Naive thymus-derived CD4-positive, alpha-beta T cell (primary cell): ENCODE data around the gene AP1B1. TPM values are rescaled to one million over a fixed set of nuclear protein-coding genes. Genes with fewer than 3 reads are reported as not detected.

Source experiments
- ATAC-seq: fragments of 150-1000 bp; cut with Tn5 transposase; 2 replicates; pipeline ENCODE4 v1.10.0; 2021; ENCODE audit warnings: mild to moderate bottlenecking, moderate library complexity
- CTCF ChIA-PET: fragments of 350-600 bp; sonication (Branson Sonifier 250); formaldehyde crosslinking; loops from one replicate; lab custom pipeline; 2021; ENCODE audit warnings: antibody characterized with exemption; lab: Charles Lee
- POLR2A ChIA-PET: fragments of 350-600 bp; sonication (Branson Sonifier 250); formaldehyde crosslinking; loops from one replicate; lab custom pipeline; 2021; ENCODE audit warnings: antibody characterized with exemption, inconsistent platforms; lab: Charles Lee
- DNase-seq, 9 donors: peaks; one replicate each; pipeline versions ENCODE4 v3.0.0 to v3.0.0-alpha.2; 2020 to 2022; ENCODE audit warnings: mixed read lengths in 1 of 9
- H3K27ac ChIP-seq: one replicate; pipeline ENCODE4 v1.7.0; 2013; ENCODE audit warnings: mild to moderate bottlenecking, low read depth, low read length, moderate library complexity
- H3K27me3 ChIP-seq, 2 donors: one replicate each; pipeline ENCODE4 v1.7.0; 2013; ENCODE audit warnings: low read length in 2 of 2, mild to moderate bottlenecking in 2 of 2, moderate library complexity in 2 of 2; ENCODE audit not compliant: control insufficient read depth in 2 of 2, insufficient read depth in 2 of 2
- H3K36me3 ChIP-seq, 3 experiments: 1 replicate in 2 of 3; 2 replicates in 1 of 3; pipeline ENCODE4 v1.7.0; 2013; ENCODE audit warnings: low read length in 3 of 3, mild to moderate bottlenecking in 3 of 3, moderate library complexity in 1 of 3; ENCODE audit not compliant: insufficient read depth in 3 of 3, control insufficient read depth in 2 of 3
- H3K4me1 ChIP-seq, 2 donors: one replicate each; pipeline ENCODE4 v1.7.0; 2013; ENCODE audit warnings: low read length in 2 of 2, mild to moderate bottlenecking in 2 of 2, moderate library complexity in 1 of 2; ENCODE audit not compliant: control insufficient read depth in 2 of 2, insufficient read depth in 2 of 2
- H3K4me3 ChIP-seq: 2 replicates; pipeline ENCODE4 v1.7.0; 2013; ENCODE audit warnings: mild to moderate bottlenecking, low read length
- H3K9me3 ChIP-seq, 3 experiments: 1 replicate in 2 of 3; 2 replicates in 1 of 3; pipeline ENCODE4 v1.7.0; 2013; ENCODE audit warnings: low read length in 3 of 3; ENCODE audit not compliant: control insufficient read depth in 2 of 3
- H3K27ac Mint-ChIP-seq, 9 donors: one replicate each; pipeline ENCODE4 v1.8.0; 2020 to 2022; ENCODE audit warnings: mixed read lengths in 9 of 9, mild to moderate bottlenecking in 8 of 9, moderate library complexity in 5 of 9, inconsistent platforms in 2 of 9
- H3K27me3 Mint-ChIP-seq, 5 donors: one replicate each; pipeline ENCODE4 v1.8.0; 2021 to 2022; ENCODE audit warnings: mixed read lengths in 5 of 5, mild to moderate bottlenecking in 1 of 5
- H3K36me3 Mint-ChIP-seq, 5 donors: one replicate each; pipeline ENCODE4 v1.8.0; 2020 to 2022; ENCODE audit warnings: mixed read lengths in 5 of 5, mild to moderate bottlenecking in 3 of 5, inconsistent platforms in 1 of 5
- H3K4me1 Mint-ChIP-seq, 7 donors: one replicate each; pipeline ENCODE4 v1.8.0; 2020 to 2022; ENCODE audit warnings: mixed read lengths in 7 of 7, mild to moderate bottlenecking in 3 of 7, inconsistent platforms in 1 of 7
- H3K4me3 Mint-ChIP-seq, 10 donors: one replicate each; pipeline ENCODE4 v1.8.0; 2020 to 2022; ENCODE audit warnings: mild to moderate bottlenecking in 10 of 10, mixed read lengths in 10 of 10, moderate library complexity in 6 of 10, inconsistent platforms in 2 of 10
- H3K9me3 Mint-ChIP-seq, 11 donors: one replicate each; pipeline ENCODE4 v1.8.0; 2020 to 2022; ENCODE audit warnings: mixed read lengths in 11 of 11, mild to moderate bottlenecking in 4 of 11, inconsistent platforms in 1 of 11, moderate library complexity in 1 of 11
- intact Hi-C, 2 donors: fragments of 100-400 bp; cut with micrococcal nuclease; formaldehyde crosslinking; loops; one replicate each; pipeline ENCODE4 v1.15.1; 2023
- polyA plus RNA-seq, 2 donors: library from polyadenylated mRNA; unstranded; fragments of 300-500 nt; fragmentation: Illumina TruSeq; gene quantifications; one replicate each; pipeline ENCODE4 v1.2.3, GENCODE V29; 2021
- total RNA-seq, 6 experiments: library from RNA in 5 of 6; stranded (reverse) in 5 of 6; gene quantifications; 1 replicate in 5 of 6; 2 replicates in 1 of 6; pipeline ENCODE4 v1.2.3 and lab custom pipeline; 2021 to 2026

The AP1B1 gene
- total and polyA plus RNA-seq, 7 experiments from 2014 or later, result 15.0 to 77.7 (median 38.9) TPM

DNA sequence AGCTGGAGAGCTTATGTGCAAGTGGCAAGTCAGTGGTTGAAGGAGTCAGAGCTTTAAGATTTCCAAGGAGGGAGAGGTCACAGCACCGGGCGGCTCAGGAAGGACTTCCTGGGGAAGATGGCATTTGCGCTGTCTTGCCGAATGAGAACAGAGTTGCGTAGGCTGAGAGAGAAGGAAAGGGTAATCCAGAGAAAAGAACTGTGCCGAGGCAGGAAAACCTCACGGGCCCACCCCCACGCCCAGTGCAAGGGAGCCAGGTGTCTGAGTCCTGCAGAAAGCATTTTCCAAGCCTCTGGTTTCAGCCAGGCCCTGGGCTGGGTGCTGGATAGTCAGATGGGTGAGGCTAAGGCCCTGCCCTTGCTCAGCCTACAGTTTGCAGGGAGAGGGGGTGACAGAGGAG, 3.2 kb upstream of the AP1B1 start:
- Mint-ChIP-seq H3K4me1 (peaks cover 22 to 32% (median 30%) of the 10 kb centered on the region in 7 donors), H3K36me3 (no peaks in the 10 kb centered on the region), H3K4me3 (peak overlapping the region in 2 of 10 donors; percentile 48 to 67), H3K27me3 (no peaks in the 10 kb centered on the region), H3K27ac (peak overlapping the region in 5 of 9 donors; percentile 33 to 71 (median 59)), H3K9me3 (no peaks in the 10 kb centered on the region)
- CTCF ChIA-PET, result no interaction called here
- Histone ChIP-seq H3K27ac (no peak overlapping the region), H3K36me3 (no peaks in the 10 kb centered on the region), H3K4me1 (peaks cover 7 to 13% of the 10 kb centered on the region in 2 donors), H3K4me3 (no peak overlapping the region), H3K9me3 (no peaks in the 10 kb centered on the region), H3K27me3 (no peaks in the 10 kb centered on the region)
- ATAC-seq (no peak), DNase-seq (no peak)
- intact Hi-C loops, result no loop called here
- POLR2A ChIA-PET, result no interaction called here

DNA sequence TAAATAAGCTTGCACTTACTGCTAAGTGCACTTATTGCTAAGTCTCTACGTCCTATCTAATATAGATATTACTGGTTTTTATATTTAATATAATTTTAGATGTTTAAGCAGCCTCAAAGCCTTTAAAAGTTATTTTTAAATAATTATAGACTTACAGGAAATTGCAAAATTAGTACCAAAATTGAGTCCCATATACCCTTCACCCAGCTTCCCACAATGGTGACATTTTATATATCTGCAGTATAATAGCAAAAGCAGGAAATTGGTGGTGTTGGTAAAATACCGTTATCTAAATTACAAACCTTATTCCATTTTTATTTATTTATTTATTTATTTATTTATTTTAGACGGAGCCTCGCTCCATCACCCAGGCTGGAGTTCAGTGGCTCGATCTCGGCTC, 1.9 kb upstream of the AP1B1 start:
- H3K4me1 Mint-ChIP-seq, result peaks cover 32 to 44% (median 40%) of the 10 kb centered on the region in 7 donors

DNA sequence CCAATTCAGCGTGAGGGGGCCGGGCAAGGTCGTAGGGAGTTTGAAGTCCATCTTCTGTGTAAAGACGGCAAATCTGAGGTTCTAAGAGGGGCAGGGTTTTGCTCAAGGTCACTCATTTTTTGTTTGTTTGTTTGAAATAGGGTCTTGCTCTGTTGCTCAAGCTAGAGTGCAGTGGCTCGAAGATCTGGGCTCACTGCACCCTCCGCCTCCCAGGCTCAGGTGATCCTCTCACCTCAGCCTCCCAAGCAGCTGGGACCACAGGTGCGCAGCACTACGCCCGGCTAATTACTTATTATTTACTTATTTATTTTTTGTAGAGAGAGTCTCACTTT, 355 bp upstream of the AP1B1 start:
- intact Hi-C loops, result loop anchor here (1.0 to 10.0 kb wide), 6 partner anchors 27 to 1204 kb away; partner anchors contain the start of genes THOC5 (in 2 of the 2), CHEK2 (in 1 of the 2), HSCB (in 1 of the 2) and PES1 (in 1 of the 2)
- Histone ChIP-seq H3K4me3 (peak overlapping the region; percentile 87), H3K9me3 (no peaks in the 10 kb centered on the region), H3K36me3 (peaks cover 0 to 7% (median 0%) of the 10 kb centered on the region in 3 experiments), H3K4me1 (peaks cover 7 to 13% of the 10 kb centered on the region in 2 donors), H3K27ac (peak overlapping the region; percentile 73), H3K27me3 (no peaks in the 10 kb centered on the region)
- ChIA-PET CTCF (no interaction called here), POLR2A (interaction anchor here (0.8 to 1.0 kb wide), 2 partner anchors 168 to 235 kb away, joined by 3 to 4 read pairs; no protein-coding TSS in a partner anchor)
- DNase-seq (no peak), ATAC-seq (no peak)
- H3K4me1 Mint-ChIP-seq, result peaks cover 31 to 49% (median 46%) of the 10 kb centered on the region in 7 donors
- no peaks in the 10 kb centered on the region for H3K27me3 Mint-ChIP-seq
- no peaks in the 10 kb centered on the region for H3K9me3 Mint-ChIP-seq
- H3K27ac Mint-ChIP-seq, result peak overlapping the region; percentile 87 to 97 (median 90)
- H3K36me3 Mint-ChIP-seq, result peaks cover 0 to 4% (median 2%) of the 10 kb centered on the region in 5 donors
- H3K4me3 Mint-ChIP-seq, result peak overlapping the region; percentile 91 to 96 (median 94)

More for the DNA sequence above, 1.9 kb upstream of the AP1B1 start:
- Mint-ChIP-seq H3K4me3 (no peak overlapping the region), H3K36me3 (no peaks in the 10 kb centered on the region), H3K9me3 (no peaks in the 10 kb centered on the region), H3K27me3 (no peaks in the 10 kb centered on the region), H3K27ac (no peak overlapping the region)
- ATAC-seq (no peak), DNase-seq (no peak)
- Histone ChIP-seq H3K36me3 (no peaks in the 10 kb centered on the region), H3K4me3 (no peak overlapping the region), H3K4me1 (peaks cover 7 to 13% of the 10 kb centered on the region in 2 donors), H3K9me3 (no peaks in the 10 kb centered on the region), H3K27ac (no peak overlapping the region), H3K27me3 (no peaks in the 10 kb centered on the region)
- ChIA-PET POLR2A (no interaction called here), CTCF (no interaction called here)
- intact Hi-C loops, result no loop called here

DNA sequence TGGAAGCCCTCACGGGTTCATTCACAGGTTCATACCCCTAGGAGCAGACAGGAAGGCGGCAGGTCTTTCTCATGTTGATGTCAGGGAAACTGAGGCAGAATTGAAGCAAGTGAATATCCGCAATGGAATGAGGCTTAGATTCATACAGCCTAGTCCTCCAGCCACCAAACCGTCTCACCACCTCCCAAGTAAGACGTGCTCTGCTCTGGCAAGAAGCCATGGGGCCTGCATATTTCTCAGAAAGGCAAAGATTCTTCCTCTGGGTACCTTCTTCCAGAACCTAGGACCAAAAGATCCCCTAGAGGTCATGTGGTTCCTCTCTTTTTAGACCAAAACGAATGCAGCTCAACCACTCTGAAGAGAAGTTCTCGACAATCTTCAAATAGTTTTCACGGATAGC, 1.7 kb downstream of the AP1B1 start:
- ChIA-PET CTCF (no interaction called here), POLR2A (interaction anchor here (0.6 kb wide), 1 partner anchor 9 kb away, joined by 4 read pairs; no protein-coding TSS in a partner anchor)
- no peaks in the 10 kb centered on the region for H3K27me3 ChIP-seq
- H3K4me3 ChIP-seq, result no peak overlapping the region
- ATAC-seq, result no peak
- H3K4me1 Mint-ChIP-seq, result peaks cover 40 to 66% (median 62%) of the 10 kb centered on the region in 7 donors
- intact Hi-C loops, result loop anchor here (5.0 to 10.0 kb wide), 3 partner anchors 112 to 1206 kb away; partner anchors contain the start of genes CHEK2 (in 1 of the 2), HSCB (in 1 of the 2) and PES1 (in 1 of the 2)
- no peaks in the 10 kb centered on the region for H3K27me3 Mint-ChIP-seq
- DNase-seq, result no peak
- H3K4me1 ChIP-seq, result peaks cover 7 to 13% of the 10 kb centered on the region in 2 donors
- peak overlapping the region; percentile 6 for H3K27ac ChIP-seq
- no peaks in the 10 kb centered on the region for H3K9me3 Mint-ChIP-seq
- H3K27ac Mint-ChIP-seq, result peak overlapping the region in 7 of 9 donors; percentile 59 to 94 (median 73)
- no peaks in the 10 kb centered on the region for H3K9me3 ChIP-seq
- H3K4me3 Mint-ChIP-seq, result peak overlapping the region; percentile 46 to 96 (median 84)
- H3K36me3 Mint-ChIP-seq, result peaks cover 0 to 12% (median 2%) of the 10 kb centered on the region in 5 donors
- H3K36me3 ChIP-seq, result peaks cover 0 to 7% (median 0%) of the 10 kb centered on the region in 3 experiments

DNA sequence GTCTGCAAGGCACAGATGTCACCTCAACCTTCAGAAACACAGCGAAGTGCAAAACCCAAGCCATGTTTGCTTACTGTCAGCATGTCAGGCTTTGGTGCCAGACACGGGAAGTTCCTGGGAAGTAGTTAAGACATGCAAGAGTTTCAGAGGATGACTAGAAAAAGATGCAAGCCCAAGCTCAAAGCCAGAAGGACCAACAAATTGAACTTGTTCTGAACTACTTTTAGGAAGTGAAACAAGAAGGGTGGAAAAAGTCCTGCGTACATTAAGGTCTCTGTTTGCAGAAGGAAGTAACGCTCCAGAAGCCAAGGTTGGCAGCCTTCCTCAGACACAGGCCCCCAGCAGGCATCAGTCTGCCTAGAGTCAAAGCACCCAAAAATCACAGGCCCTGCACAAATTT, 2.6 kb downstream of the AP1B1 start:
- no peaks in the 10 kb centered on the region for H3K27me3 ChIP-seq
- peak overlapping the region; percentile 6 for H3K27ac ChIP-seq
- Mint-ChIP-seq H3K4me3 (peak overlapping the region in 7 of 10 donors; percentile 0 to 42 (median 13)), H3K27ac (peak overlapping the region in 8 of 9 donors; percentile 15 to 94 (median 70)), H3K4me1 (peaks cover 46 to 74% (median 67%) of the 10 kb centered on the region in 7 donors), H3K36me3 (peaks cover 0 to 12% (median 2%) of the 10 kb centered on the region in 5 donors), H3K9me3 (no peaks in the 10 kb centered on the region), H3K27me3 (no peaks in the 10 kb centered on the region)
- H3K4me3 ChIP-seq, result no peak overlapping the region
- peaks cover 7 to 13% of the 10 kb centered on the region in 2 donors for H3K4me1 ChIP-seq
- H3K9me3 ChIP-seq, result no peaks in the 10 kb centered on the region
- peak; percentile 40 for ATAC-seq
- no peak for DNase-seq
- POLR2A ChIA-PET, result no interaction called here
- CTCF ChIA-PET, result no interaction called here
- H3K36me3 ChIP-seq, result peaks cover 0 to 13% (median 0%) of the 10 kb centered on the region in 3 experiments
- intact Hi-C loops, result loop anchor here (5.0 to 10.0 kb wide), 3 partner anchors 111 to 1207 kb away; partner anchors contain the start of genes CHEK2 (in 1 of the 2), HSCB (in 1 of the 2) and PES1 (in 1 of the 2)

DNA sequence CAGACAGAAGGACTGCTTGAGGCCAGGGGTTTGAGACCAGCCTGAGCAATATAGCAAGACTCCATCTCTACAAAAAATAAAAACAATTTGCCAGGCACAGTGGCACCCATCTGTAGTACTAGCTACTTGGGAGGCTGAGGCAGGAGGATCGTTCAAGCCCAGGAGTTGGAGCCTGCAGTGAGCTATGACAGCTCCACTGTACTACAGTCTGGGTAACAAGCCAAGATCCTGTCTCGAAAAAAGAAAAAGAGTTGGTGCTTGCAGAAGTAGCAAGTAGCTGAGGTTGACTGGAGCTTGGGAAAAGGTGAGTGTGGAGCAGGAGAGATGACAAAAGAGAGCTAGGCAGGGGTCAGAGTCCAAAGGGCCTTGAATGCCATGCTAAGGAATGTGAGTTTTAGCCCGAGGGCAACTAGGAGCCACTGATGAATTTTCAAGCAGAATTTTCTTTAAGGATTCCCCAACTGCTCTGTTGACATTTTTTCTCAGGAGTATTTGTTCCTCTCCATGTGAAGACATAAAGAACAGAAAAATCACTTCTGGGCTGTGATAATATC, 3.1 kb downstream of the AP1B1 start:
- POLR2A ChIA-PET, result no interaction called here
- intact Hi-C loops, result loop anchor here (5.0 to 10.0 kb wide), 3 partner anchors 110 to 1207 kb away; partner anchors contain the start of genes CHEK2 (in 1 of the 2), HSCB (in 1 of the 2) and PES1 (in 1 of the 2)
- peak overlapping the region; percentile 15 to 80 (median 72) for H3K27ac Mint-ChIP-seq
- ATAC-seq, result no peak
- H3K4me1 Mint-ChIP-seq, result peaks cover 51 to 79% (median 72%) of the 10 kb centered on the region in 7 donors
- H3K27me3 Mint-ChIP-seq, result no peaks in the 10 kb centered on the region
- peak overlapping the region; percentile 6 for H3K27ac ChIP-seq
- no peak for DNase-seq
- peaks cover 7 to 13% of the 10 kb centered on the region in 2 donors for H3K4me1 ChIP-seq
- no peak overlapping the region for H3K4me3 ChIP-seq
- H3K27me3 ChIP-seq, result no peaks in the 10 kb centered on the region
- CTCF ChIA-PET, result interaction anchor here (0.6 to 0.7 kb wide), 2 partner anchors 8 to 21 kb away, joined by 4 read pairs; no protein-coding TSS in a partner anchor
- no peaks in the 10 kb centered on the region for H3K9me3 ChIP-seq
- H3K36me3 Mint-ChIP-seq, result peaks cover 0 to 16% (median 2%) of the 10 kb centered on the region in 5 donors
- no peaks in the 10 kb centered on the region for H3K9me3 Mint-ChIP-seq
- peaks cover 0 to 14% (median 0%) of the 10 kb centered on the region in 3 experiments for H3K36me3 ChIP-seq
- H3K4me3 Mint-ChIP-seq, result peak overlapping the region in 7 of 10 donors; percentile 0 to 42 (median 22)
